Heart right ventricle (tissue), 16 donors: Measurements from ENCODE around the gene HLA-A. TPM values are rescaled to one million over a fixed set of nuclear protein-coding genes. Genes with fewer than 3 reads are reported as not detected.
"Not testable (repeated sequence)": the region's sequence is repeated elsewhere in the genome, so short reads cannot be mapped to it uniquely, and the experiment has no call there.

ENCODE experiments used
- ATAC-seq, 8 donors: fragments of 200-7000 bp; cut with Tn5 transposase; one replicate each; pipeline ENCODE4 v1.9.1; 2020; ENCODE audit warnings: mild to moderate bottlenecking in 8 of 8, moderate library complexity in 8 of 8, moderate number of reproducible peaks in 1 of 8
- DNase-seq, 2 donors: peaks; one replicate each; pipeline ENCODE4 v3.0.0-alpha.2; 2020
- H3K27ac ChIP-seq, 10 donors: fragments of 200-600 bp; sonication (generic) in 2 of 10; one replicate each; pipeline versions ENCODE4 v1.5.0 to v1.8.0; 2020 to 2022; ENCODE audit warnings: mild to moderate bottlenecking in 3 of 10
- H3K27me3 ChIP-seq, 7 donors: fragments of 200-600 bp; one replicate each; pipeline ENCODE4 v1.8.0; 2021 to 2022; ENCODE audit warnings: mild to moderate bottlenecking in 2 of 7
- H3K36me3 ChIP-seq, 9 donors: fragments of 200-600 bp; sonication (generic) in 1 of 9; one replicate each; pipeline versions ENCODE4 v1.5.0 to v1.8.0; 2020 to 2022; ENCODE audit warnings: mild to moderate bottlenecking in 2 of 9
- H3K4me1 ChIP-seq, 9 donors: fragments of 200-600 bp; sonication (generic) in 1 of 9; one replicate each; pipeline versions ENCODE4 v1.5.0 to v1.8.0; 2020 to 2022; ENCODE audit warnings: mild to moderate bottlenecking in 4 of 9
- H3K4me3 ChIP-seq, 10 donors: fragments of 200-600 bp; sonication (generic) in 2 of 10; one replicate each; pipeline versions ENCODE4 v1.5.0 to v1.8.0; 2020 to 2022; ENCODE audit warnings: mild to moderate bottlenecking in 7 of 10, moderate library complexity in 2 of 10
- H3K9me3 ChIP-seq, 11 donors: fragments of 200-600 bp in 10 of 11; sonication (generic) in 2 of 11; one replicate each; pipeline versions ENCODE4 v1.5.0 to v1.8.0; 2013 to 2022; ENCODE audit warnings: mild to moderate bottlenecking in 2 of 11, control low read depth in 1 of 11, moderate library complexity in 1 of 11
- CTCF ChIP-seq, 9 donors: fragments of 200-600 bp; sonication (generic) in 2 of 9; IDR thresholded peaks; one replicate each; pipeline versions ENCODE4 v1.5.0 to v1.8.0; 2021 to 2022; ENCODE audit warnings: antibody characterized with exemption in 9 of 9, mild to moderate bottlenecking in 5 of 9, moderate library complexity in 1 of 9
- WGBS, 2 donors: extraction: QIAGEN DNeasy Blood & Tissue Kit; methylation state at CpG; one replicate each; pipeline ENCODE4 v1.1.7; 2013; ENCODE audit warnings: inconsistent platforms in 1 of 2; 5-methylcytosine and 5-hydroxymethylcytosine counted together
- intact Hi-C, 10 donors: fragments of 100-400 bp; cut with DNase I; formaldehyde crosslinking; loops; one replicate each; pipeline versions ENCODE4 v1.11.1 to v1.14.2; 2022
- polyA plus RNA-seq, 2 donors: library from polyadenylated mRNA; stranded (reverse); fragments of 200-250 nt; gene quantifications; one replicate each; pipeline ENCODE4 v1.2.3, GENCODE V29; 2013
- total RNA-seq, 10 donors: library from RNA; stranded (reverse); fragmentation: NEBNext Ultra II Directional in 3 of 10; extraction: Animal tissue kit (Norgen Biotek cat#: 25700) in 3 of 10; gene quantifications; one replicate each; pipeline versions ENCODE4 v1.2.1 to v1.2.4, GENCODE V29; 2021 to 2023
- donor health status: Arrhythmogenic right ventricular cardiomyopathy.
- donor health status: ischemic (EF 13 %, LVEDD 7.1; RV severe dilation, severe dysfunction).
- donor health status: healthy with polysubstance abuse.
- donor health status: DM: no; HTN: yes; CAD: no.
- donor health status: DM: no; HTN: no; CAD: no.
- donor health status: ischemic (EF 25% LVEDD 6.9; RV normal size, moderate dysfunction).
- donor health status: ischemic (EF 25% LVEDD 5.7; RV mildly dilated, moderate dysfunction).
- donor health status: healthy.
- donor health status: DM: yes; HTN: yes; CAD: no.
- donor health status: Ischemic cardiomyopathy.
- donor health status: ischemic (EF 35%, LVEDD 5.7; RV mildly dilated, moderate dysfunction).
- donor health status: nonischemic (EF 11% LVEDD 7.7; RV severe dilation, severe dysfunction).
- donor health status: DM: yes; HTN: yes; CAD: no.
- donor health status: PGD.
- donor health status: ischemic (EF 29% LVEDD 5.4; RV normal size, mild dysfunction).
- donor health status: nonischemic (EF 23%, LVEDD 6.1; RV moderate dilation, normal function).

Gene HLA-A
- total and polyA plus RNA-seq, 12 donors, result 218 to 1,594 (median 312) TPM

- no peaks in the 10 kb centered on the region for H3K9me3 ChIP-seq
- ATAC-seq, result no peak
- H3K27me3 ChIP-seq, result peaks cover 0 to 40% (median 0%) of the 10 kb centered on the region in 7 donors
- peak overlapping the region in 9 of 10 donors; percentile 91 to 99 (median 96) for H3K27ac ChIP-seq
- peaks cover 0 to 3% (median 0%) of the 10 kb centered on the region in 9 donors for H3K36me3 ChIP-seq
- intact Hi-C loops, result loop anchor here in 6 of 10 donors (2.0 to 10.0 kb wide), 7 partner anchors 33 to 91 kb away; partner anchors contain the start of genes HLA-A (in 5 of the 6) and POLR1H (in 1 of the 6)
- no peak for DNase-seq
- WGBS, 2 donors, result 17 to 19% methylated on average over 8 of the region's 8 CpGs
- peak overlapping the region; percentile 36 to 78 (median 60) for H3K4me3 ChIP-seq
- H3K4me1 ChIP-seq, result peaks cover 0 to 34% (median 23%) of the 10 kb centered on the region in 9 donors
- TF ChIP-seq CTCF (IDR thresholded peaks at IDR 0.05), result no peak
Measured at GRCh38 chr6:29976253-29976587, 33.9 kb downstream of the HLA-A start.

- TF ChIP-seq CTCF (IDR thresholded peaks at IDR 0.05), result peak in 5 of 9 donors; percentile 12 to 51 (median 43)
- Histone ChIP-seq H3K4me1 (peaks cover 0 to 34% (median 23%) of the 10 kb centered on the region in 9 donors), H3K36me3 (no peaks in the 10 kb centered on the region), H3K27me3 (peaks cover 0 to 40% (median 0%) of the 10 kb centered on the region in 7 donors), H3K27ac (peak overlapping the region; percentile 87 to 99 (median 96)), H3K9me3 (no peaks in the 10 kb centered on the region), H3K4me3 (peak overlapping the region; percentile 36 to 78 (median 60))
- peak; percentile 89 to 93 for DNase-seq
- intact Hi-C loops, result loop anchor here in 6 of 10 donors (1.0 to 10.0 kb wide), 8 partner anchors 34 to 92 kb away; partner anchors contain the start of genes HLA-A (in 5 of the 6) and POLR1H (in 1 of the 6)
- 0 to 1% methylated on average over 66 of the region's 66 CpGs for WGBS, 2 donors
- peak; percentile 93 to 97 (median 96) for ATAC-seq
Measured at GRCh38 chr6:29976588-29977424, 34.5 kb downstream of the HLA-A start.

- ATAC-seq, result no peak
- intact Hi-C loops, result loop anchor here in 6 of 10 donors (1.0 to 10.0 kb wide), 8 partner anchors 35 to 93 kb away; partner anchors contain the start of genes HLA-A (in 5 of the 6) and POLR1H (in 1 of the 6)
- no peak for TF ChIP-seq CTCF (IDR thresholded peaks at IDR 0.05)
Measured at GRCh38 chr6:29977425-29977727, 35.0 kb downstream of the HLA-A start.

GRCh38 chr6:29980013-29980412 is 37.7 kb downstream of the HLA-A start:
- peaks cover 0 to 27% (median 19%) of the 10 kb centered on the region in 9 donors for H3K4me1 ChIP-seq
- H3K27me3 ChIP-seq, result peaks cover 0 to 33% (median 0%) of the 10 kb centered on the region in 7 donors
- DNase-seq, ATAC-seq, H3K36me3 ChIP-seq, H3K9me3 ChIP-seq, intact Hi-C loops, H3K4me3 ChIP-seq, H3K27ac ChIP-seq: not testable (repeated sequence)
- whole genome bisulfite sequencing, 2 donors, result 77 to 100% methylated on average over 1 to 2 of the region's 4 CpGs

More at GRCh38 chr6:29977425-29977727, 35.0 kb downstream of the HLA-A start:
- H3K9me3 ChIP-seq, result no peaks in the 10 kb centered on the region
- no peaks in the 10 kb centered on the region for H3K36me3 ChIP-seq
- WGBS, 2 donors, result 52 to 55% methylated on average over 4 of the region's 4 CpGs
- DNase-seq, result no peak
- peaks cover 0 to 32% (median 23%) of the 10 kb centered on the region in 9 donors for H3K4me1 ChIP-seq
- peaks cover 0 to 40% (median 0%) of the 10 kb centered on the region in 7 donors for H3K27me3 ChIP-seq
- H3K27ac ChIP-seq, result peak overlapping the region; percentile 87 to 99 (median 96)
- H3K4me3 ChIP-seq, result peak overlapping the region; percentile 36 to 78 (median 60)
